Stimulated activated CD4-positive, alpha-beta T cell treated with anti-CD3 and anti-CD28 coated beads, Interleukin-2, amount 100 ng/mL, for 48 hours (primary cell): ENCODE data around the gene APOA4.

Source experiments
- DNase-seq, 2 donors: peaks; one replicate each; pipeline ENCODE4 v3.0.0-alpha.2; 2020

APOA4 gene

DNA sequence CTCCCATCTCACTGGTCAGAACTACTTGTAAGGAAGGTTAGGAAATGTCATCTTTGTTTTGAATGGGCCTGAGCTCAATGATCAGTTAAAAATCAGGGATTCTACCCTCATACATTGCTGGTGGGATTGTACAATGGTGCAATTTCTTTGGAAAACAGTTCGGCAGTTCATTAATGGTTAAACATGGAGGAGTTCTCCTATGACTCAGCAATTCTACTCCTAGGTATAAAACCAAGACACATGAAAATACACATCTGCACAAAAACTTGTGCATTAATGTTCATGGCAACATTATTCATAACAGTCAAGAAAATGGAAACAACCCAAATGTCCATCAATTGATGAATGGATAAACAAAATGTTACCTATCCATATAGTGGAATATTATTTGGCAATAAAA is 26.6 kb downstream of the APOA4 start:
- no peak for DNase-seq

DNA sequence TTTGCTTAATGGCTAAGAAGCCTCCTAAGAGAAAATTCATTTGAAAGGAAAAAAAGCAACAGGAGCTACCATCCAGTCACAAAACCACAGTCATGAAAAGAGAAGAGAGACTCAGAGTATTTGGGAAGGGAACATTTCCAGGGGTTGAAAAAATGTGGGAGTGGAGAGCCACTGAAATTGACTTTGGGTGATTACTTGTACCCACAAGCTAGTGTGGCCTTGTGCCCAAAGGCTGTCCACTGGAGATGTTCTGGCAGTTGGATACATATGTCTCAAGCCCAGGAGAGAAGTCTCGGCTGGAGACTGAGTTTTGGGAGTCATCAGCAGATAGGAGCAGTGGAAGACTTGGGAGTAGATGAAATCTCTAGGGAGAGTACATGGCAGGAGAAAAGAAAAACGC is 28.3 kb downstream of the APOA4 start:
- DNase-seq, result no peak

DNA sequence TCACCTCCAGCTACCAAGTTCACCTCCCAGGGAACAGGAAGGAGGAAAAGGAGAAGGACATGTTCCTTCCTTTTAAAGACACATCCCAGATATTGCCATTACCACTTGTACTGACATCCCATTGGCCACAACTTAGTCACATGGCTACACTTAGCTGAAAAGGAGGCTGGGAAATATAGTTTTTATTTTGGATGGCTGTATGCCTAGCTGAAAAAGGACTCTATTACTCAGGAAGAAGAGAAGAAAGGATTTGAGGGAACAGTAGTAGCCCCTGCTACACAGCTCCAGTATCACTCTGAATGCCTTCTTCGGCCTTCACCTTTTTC is 29.4 kb downstream of the APOA4 start:
- no peak for DNase-seq

GRCh38 chr11:116792869-116793771 is 30.0 kb downstream of the APOA4 start:
- no peak for DNase-seq

DNA sequence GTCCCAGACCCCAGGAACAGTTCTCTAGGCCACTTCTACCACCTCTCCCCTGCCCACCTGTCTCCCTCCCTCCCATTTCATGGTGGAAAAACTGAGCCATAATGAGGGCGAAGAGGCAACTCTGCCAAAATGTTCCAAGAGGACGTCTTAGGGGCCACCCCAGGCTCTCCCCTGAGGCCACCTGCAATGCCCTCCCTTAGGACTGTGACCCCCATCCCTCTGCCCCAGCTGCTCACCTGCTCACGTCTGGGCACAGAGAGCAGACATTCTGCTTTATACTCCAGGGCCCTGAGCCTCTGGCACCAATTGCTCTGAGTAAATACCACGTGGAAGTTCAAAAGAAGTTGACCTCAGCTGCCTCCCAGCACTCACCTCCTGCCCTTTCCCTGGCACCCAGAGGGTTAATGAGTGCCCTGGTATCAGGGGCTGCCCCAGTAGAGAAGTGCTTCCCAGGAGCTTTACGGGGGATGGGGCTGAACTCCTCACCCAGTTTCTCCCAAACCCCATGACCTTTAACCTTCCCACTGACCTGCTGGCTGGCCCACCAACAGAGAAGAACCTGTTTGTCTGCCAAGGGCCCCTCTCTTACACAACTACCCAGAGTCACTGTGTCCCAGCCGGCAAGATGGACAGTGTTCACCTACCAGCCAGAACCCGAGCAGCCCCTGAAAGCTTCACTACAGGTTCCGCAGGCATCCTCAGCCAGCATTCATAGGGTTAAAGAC is 30.8 kb downstream of the APOA4 start:
- DNase-seq, result no peak

DNA sequence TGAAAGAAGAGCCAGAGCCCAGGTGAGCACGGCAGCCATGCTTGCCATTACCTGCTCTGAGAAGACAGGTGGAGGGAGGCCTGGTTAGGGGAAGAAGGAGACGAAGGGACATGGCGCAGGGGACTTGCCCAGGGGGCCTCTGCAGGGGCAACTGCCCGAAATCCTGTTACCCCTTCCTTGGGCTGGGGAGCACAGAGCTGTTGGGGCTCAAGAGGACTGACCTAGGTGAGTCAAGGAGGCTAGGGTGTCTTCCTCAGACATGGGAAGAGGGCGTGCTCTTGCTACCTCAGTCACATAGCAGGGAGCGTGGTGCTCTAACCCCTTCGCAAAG is 31.3 kb downstream of the APOA4 start, which contains the start of gene APOA5:
Gene APOA5, minus strand, starts transcription at position 67 of the 331 bp plus-strand sequence. Its CDS starts 19 bp downstream, at position 48.
- no peak for DNase-seq

DNA sequence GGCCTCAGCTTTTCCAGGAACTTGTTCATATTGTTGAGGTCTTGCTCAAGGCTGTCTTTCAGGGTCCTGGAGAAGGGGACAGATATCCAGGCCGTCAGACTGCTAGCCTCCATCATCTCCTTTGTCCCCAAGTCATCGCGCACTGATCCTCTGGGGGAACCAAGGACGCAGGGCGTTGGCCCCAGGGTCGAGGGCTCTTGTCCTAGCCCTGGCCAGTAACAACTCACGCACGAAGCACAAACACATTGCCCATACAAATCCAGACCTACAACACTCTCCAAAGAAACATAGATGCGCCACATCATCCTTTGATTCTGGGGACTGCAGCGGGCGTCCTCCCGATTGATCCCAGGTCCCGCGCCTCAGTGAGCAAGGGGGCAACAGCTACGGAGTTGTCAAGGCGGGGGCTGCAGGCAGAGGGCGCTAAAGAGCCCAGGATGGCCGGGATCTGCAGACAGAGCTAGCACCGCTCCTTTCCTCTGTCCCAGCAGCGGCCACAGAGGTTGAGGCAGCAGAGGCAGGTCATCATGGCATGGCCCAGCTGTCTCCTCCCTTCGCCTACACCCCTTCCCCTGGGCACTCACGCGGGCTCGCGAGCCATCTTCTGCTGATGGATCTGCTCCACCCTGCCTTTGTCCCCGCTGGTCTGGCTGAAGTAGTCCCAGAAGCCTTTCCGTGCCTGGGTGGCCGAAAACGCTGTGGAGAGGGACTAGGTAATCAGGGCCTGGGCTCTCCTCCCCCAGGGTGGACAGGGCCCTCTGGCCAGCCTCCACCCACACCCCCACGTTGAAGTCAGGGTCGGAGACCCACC is 31.9 kb downstream of the APOA4 start:
- peak; percentile 80 to 83 for DNase-seq

DNA sequence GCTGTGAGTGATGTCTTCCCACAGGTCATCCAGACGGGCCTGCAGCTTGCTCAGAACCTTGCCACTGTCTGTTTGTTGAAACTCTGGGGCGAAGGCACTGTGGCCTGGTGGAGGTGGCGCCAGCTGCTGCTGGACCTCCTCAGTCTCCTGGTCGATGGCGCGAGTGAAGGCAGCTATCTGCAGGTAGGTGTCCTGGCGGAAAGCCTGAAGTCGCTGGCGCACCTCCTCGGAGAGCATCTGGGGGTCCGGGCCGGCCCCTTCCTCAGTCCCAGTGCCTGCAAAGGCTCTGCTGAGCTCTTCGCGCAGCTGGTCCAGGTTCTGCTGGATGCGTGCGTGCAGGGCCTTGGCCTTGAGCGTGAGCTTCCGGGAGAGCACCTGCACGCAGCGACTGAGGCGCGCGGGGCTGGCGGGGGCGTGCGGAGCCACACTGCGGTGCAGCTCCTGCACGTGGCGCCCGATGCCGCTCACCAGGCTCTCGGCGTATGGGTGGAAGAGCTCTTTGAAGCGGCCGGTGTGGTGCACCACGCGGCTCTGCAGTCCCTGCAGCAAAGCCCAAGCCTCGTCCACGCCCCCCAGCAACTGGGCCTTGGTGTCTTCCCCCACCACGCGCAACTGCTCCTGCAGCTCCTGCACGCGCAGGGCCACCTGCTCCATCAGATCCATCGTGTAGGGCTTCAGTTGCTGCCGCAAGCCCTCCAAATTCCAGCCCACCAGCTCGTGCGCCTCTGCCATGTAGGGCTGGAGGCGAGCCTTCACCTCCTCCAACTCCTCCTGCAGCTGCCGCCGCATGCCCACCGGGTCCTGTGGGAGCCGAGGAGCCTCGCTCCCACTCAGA is 32.7 kb downstream of the APOA4 start:
- DNase-seq, result no peak

DNA sequence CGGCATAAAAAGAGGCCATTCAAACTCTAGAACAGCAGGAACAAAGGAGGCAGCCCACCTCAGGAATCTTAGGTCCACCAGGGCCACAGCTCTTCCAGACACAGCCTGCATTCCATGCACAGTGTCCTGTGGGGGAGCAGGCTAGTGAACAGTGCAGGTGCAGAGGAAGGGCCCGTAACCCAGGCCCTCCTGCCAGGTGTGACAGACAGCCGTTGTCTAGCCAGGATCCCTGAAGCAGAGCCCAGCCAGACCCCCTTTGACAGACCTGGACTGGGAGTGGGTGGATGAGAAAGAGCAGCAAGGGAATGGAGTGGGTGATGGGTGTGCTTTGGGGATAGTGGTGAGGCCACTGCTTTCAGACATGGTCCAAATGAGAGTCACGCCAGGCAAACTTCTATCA is 34.1 kb downstream of the APOA4 start:
- no peak for DNase-seq

DNA sequence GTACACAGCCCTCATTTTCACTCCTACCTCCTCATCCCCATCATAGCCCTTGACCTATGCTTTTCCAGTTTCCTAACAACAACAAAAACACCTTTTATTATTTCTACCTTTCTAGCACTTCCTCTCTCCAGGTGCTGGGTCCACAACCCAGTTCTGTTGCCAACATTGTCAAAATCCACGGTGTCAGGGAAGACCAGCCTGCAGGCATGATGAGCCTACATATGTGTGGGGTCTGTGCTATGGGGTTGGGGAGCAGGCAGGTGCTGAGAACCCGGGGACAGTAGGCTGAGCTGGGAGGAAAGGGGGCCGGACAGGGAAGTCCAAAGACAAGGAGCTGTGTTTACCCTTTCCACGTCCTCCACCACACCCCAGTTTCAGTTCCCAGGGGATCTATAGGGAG is 34.6 kb downstream of the APOA4 start:
- DNase-seq, result no peak

DNA sequence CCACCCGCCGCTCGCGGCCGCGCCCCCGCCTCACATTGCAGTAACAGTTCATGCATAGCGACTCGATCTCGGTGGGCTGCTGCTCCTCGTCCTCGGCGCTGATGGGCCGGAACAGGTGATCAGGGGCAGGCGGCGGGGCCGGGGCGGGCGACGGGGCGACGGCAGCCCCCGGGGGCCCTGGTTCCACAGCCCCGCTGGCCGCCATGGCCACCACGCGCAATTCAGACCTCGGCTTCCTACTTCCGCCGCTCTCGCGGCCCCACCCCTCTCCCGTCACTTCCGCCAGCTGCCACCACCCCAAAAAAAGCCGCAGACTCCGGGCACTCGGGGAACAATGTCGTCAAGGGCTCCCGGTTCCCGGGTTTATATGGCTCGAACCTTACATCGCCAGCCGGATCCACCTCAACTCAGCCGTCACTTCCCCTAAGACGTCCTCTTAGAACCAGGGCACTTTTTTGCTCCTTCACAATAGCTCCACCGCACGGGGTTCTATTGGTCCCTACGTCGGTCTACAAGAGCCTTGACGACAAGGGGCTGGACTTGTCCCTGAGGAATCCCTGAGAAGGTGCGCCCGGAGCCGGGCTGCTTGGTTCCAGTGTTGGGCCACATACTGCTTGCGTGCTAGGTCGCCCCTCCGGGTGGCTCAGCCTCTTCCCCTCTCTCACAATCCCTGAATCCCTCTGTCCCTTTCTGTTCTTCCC is 35.2 kb downstream of the APOA4 start, which contains the start of gene ZPR1:
Gene ZPR1, minus strand, starts transcription at position 238 of the 701 bp plus-strand sequence. Its CDS starts 33 bp downstream, at position 205.
- peak; percentile 74 to 75 for DNase-seq

- no peak for DNase-seq
Measured at GRCh38 chr11:116787436-116787785, 35.7 kb downstream of the APOA4 start.

DNA sequence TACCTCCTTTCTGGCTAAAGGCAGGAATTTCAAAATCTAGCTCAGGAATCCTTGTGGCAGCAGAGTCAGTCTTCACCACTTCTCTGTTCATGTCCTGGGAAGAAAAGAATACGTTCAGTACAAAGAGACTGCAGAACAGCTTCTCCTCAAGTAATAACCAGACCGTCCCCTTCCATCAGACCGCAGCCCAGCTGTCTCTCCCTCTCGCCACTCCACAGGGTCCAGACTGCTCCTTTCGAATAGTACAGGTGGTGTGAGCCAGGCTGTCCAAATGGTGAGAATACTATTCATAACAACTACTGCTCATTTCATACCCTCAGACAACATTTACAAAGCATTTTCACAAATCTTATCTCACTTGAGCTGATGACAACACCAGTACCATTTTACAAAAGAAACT is 36.1 kb downstream of the APOA4 start:
- DNase-seq, result no peak

DNA sequence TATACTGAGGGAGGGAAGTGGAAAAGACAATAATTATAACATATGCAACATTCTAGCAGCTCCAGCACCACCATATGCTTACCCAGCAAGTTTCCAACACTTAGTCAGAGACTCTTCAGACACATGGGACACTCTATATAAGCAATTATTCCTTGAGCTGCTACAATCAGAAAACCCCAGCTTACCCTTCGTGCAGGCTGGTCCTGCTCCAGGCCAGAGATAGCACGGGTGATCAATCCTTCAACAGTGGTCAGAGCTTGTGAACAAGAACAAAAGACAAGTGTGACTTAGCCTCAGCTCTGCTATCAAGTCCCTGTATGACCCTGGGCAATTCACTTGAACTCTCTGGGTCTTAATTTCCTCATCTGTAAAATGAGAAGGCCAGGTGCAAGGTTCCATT is 36.8 kb downstream of the APOA4 start:
- DNase-seq, result no peak

- no peak for DNase-seq
Measured at GRCh38 chr11:116782728-116783127, 40.4 kb downstream of the APOA4 start.

- no peak for DNase-seq
Measured at GRCh38 chr11:116778556-116778955, 44.5 kb downstream of the APOA4 start.

- no peak for DNase-seq
Measured at GRCh38 chr11:116777056-116777455, 46.0 kb downstream of the APOA4 start.

DNA sequence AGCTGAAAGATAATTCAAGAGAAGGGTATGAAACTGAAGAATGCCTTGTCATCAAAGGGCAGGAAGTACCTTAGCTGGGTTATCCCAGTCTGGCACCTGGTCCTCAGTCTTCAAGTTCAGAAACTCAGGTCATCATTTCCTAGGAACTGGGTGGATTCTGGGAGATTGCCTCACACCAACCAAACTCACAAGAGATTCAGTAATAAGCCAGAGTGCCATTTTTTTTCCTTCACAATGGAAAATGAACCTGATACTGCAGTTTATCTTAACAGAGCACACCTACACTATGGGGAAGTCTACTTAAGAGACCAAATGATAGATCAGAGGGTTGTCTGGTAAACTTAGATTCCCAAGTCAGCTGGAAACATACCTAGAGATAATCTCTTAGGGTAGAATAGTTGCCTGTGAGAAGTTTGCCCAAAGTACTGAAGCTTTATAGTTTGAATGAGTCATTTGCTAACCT is 46.6 kb downstream of the APOA4 start:
- DNase-seq, result no peak

- no peak for DNase-seq
Measured at GRCh38 chr11:116775975-116776374, 47.1 kb downstream of the APOA4 start.

GRCh38 chr11:116774661-116775060 is 48.4 kb downstream of the APOA4 start:
- no peak for DNase-seq

DNA sequence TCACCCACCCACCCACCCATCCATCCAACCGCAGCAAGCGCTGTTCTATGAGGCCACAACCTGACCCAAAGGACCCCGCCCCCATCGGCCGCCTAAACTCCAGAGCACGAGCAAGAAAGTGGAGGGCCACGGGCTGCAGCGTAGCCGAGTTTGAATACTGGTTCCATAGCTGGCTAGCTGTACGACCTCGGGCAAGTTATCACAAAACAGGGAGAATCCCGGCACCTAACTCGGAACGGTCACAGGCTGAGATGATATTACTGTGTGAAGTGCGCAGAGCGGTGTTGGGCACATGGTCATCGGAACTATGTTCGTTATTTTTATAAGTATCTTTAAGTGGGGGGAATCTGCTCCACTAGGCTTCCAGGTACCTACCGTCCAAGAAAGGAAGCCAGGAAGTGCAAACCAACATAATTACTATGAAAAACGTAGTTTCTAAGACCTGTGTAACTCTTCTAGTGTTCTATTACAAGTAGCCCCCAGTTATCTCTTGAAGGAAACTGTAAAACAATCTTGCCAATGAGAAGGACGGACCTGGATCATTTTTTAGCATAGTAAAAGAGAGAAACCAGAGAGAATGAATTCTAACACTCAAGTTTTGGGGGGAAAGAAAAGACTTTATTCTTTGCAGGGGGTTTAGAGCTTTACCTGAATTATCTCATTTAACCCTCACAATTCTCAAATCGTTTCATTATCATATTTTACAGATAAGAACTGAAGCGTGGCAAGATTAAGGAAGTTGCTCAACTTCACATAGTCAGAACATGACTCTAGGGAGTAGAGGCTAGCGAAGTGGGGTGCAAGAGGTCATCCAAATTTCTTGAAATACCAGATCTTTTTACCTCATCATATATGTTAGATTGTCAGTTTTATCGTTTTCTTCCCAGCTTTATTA is 49.7 kb downstream of the APOA4 start:
- no peak for DNase-seq
